RWPE2 (cell line): ENCODE measurements around the gene PCDHGB6.

Experiments
- ATAC-seq: fragments of 200-7000 bp; cut with Tn5 transposase; 3 replicates; pipeline ENCODE4 v1.9.1; 2021; ENCODE audit warnings: low read depth
- DNase-seq: peaks from one replicate; pipeline ENCODE4 v3.0.0-alpha.2; 2020; ENCODE audit warnings: low spot score
- H3K27ac ChIP-seq: fragments of 450-650 bp; 2 replicates; pipeline ENCODE4 v1.5.1; 2017; ENCODE audit warnings: mild to moderate bottlenecking; ENCODE audit not compliant: poor library complexity, severe bottlenecking
- H3K27me3 ChIP-seq: fragments of 250-450 bp; sonication (Bioruptor Pico); 2 replicates; pipeline ENCODE4 v1.5.1; 2021; ENCODE audit warnings: mild to moderate bottlenecking, moderate library complexity; ENCODE audit not compliant: insufficient read depth, poor library complexity, severe bottlenecking
- H3K36me3 ChIP-seq: fragments of 250-450 bp; sonication (Bioruptor Pico); 2 replicates; pipeline ENCODE4 v1.5.1; 2020; ENCODE audit warnings: low read depth, mild to moderate bottlenecking, moderate library complexity
- H3K4me1 ChIP-seq: fragments of 250-450 bp; sonication (Bioruptor Pico); 2 replicates; pipeline ENCODE4 v1.5.1; 2021; ENCODE audit warnings: mild to moderate bottlenecking, moderate library complexity; ENCODE audit not compliant: insufficient read depth, poor library complexity, severe bottlenecking
- H3K4me3 ChIP-seq: fragments of 250-450 bp; sonication (Bioruptor Pico); 2 replicates; pipeline ENCODE4 v1.5.1; 2021; ENCODE audit warnings: mild to moderate bottlenecking, moderate library complexity; ENCODE audit not compliant: severe bottlenecking
- H3K9me3 ChIP-seq: fragments of 250-450 bp; sonication (Bioruptor Pico); 2 replicates; pipeline ENCODE4 v1.5.1; 2021; ENCODE audit warnings: mild to moderate bottlenecking, moderate library complexity; ENCODE audit not compliant: severe bottlenecking
- CTCF ChIP-seq: fragments of 450-650 bp; IDR thresholded peaks from one replicate; pipeline ENCODE4 v1.5.1; 2017; ENCODE audit warnings: mild to moderate bottlenecking, moderate library complexity; ENCODE audit not compliant: poor library complexity, severe bottlenecking

PCDHGB6 gene

GRCh38 chr5:141363952-141364660, 43.7 kb upstream of the PCDHGB6 start, which contains the start of gene PCDHGA5:
Gene PCDHGA5 (plus strand): TSS chr5:141364162. CDS start chr5:141364331, 169 bp downstream.
- no peaks in the 10 kb centered on the region for H3K36me3 ChIP-seq
- DNase-seq (no peak), ATAC-seq (no peak)
- no peak for TF ChIP-seq CTCF
- peaks cover 3% of the 10 kb centered on the region for H3K4me1 ChIP-seq
- H3K4me3 ChIP-seq: no peak within 1 kb of the TSS
- no peak within 1 kb of the TSS for H3K27ac ChIP-seq
- peaks cover 97% of the 10 kb centered on the region for H3K27me3 ChIP-seq
- peaks cover 18% of the 10 kb centered on the region for H3K9me3 ChIP-seq

DNA sequence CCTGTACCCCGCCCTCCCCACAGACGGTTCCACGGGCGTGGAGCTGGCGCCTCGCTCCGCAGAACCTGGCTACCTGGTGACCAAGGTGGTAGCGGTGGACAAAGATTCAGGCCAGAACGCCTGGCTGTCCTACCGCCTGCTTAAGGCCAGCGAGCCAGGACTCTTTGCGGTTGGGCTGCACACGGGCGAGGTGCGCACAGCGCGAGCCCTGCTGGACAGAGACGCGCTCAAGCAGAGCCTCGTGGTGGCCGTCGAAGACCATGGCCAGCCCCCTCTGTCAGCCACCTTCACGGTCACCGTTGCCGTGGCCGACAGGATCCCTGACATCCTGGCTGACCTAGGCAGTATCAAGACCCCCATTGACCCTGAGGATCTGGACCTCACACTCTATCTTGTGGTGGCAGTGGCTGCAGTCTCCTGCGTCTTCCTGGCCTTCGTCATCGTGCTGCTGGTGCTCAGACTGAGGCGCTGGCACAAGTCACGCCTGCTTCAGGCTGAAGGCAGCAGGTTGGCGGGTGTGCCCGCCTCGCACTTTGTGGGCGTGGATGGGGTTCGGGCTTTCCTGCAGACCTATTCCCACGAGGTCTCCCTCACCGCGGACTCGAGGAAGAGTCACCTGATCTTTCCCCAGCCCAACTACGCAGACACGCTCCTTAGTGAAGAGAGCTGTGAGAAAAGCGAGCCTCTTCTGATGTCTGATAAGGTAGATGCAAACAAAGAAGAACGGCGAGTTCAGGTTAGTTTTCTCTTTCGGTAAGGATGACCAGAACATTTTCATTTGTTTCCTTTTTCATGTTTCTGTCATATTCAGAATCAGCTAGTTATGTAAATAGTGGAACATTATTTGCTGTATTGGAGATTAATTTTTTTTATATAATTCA, 41.6 kb upstream of the PCDHGB6 start:
- ATAC-seq (no peak), DNase-seq (no peak)
- Histone ChIP-seq H3K9me3 (peaks cover 18% of the 10 kb centered on the region), H3K4me1 (no peaks in the 10 kb centered on the region), H3K27me3 (peaks cover 97% of the 10 kb centered on the region), H3K27ac (no peak overlapping the region), H3K36me3 (no peaks in the 10 kb centered on the region), H3K4me3 (no peak overlapping the region)
- TF ChIP-seq CTCF: no peak

DNA sequence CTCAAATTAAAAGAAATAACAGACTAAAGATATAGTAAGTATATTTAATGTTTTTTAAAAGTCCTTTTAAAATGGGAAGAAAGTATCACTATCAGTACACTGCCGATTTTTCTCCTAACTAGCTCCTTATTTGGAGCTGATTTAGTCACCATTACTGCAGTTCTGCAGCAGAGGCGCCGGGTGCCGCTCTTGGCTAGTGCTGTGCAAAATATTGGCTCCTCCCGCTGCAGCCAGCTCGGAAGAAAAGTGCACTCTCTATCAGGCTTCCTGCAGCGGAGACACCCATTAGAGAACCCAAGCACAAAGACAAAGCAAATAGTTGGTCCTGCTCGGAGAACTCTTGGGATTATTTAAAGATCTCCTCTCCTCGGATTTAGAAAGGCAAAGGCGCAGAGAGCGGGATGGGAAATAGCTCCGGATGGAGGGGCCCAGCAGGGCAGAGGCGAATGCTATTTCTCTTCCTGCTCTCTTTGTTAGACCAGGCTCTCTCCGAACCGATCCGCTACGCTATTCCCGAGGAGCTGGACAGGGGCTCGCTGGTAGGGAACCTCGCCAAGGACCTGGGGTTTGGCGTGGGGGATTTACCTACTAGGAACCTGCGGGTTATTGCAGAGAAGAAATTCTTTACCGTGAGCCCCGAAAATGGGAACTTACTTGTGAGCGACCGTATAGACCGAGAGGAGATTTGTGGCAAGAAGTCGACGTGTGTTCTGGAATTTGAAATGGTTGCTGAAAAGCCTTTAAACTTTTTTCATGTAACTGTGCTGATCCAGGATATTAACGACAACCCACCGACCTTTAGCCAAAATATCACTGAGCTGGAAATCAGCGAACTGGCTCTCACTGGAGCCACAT, 37.6 kb upstream of the PCDHGB6 start, which contains the start of gene PCDHGB3:
Gene PCDHGB3, plus strand, starts transcription at position 249 of the 855 bp plus-strand sequence. Its CDS starts 153 bp downstream, at position 402.
- H3K27ac ChIP-seq: no peak within 1 kb of the TSS
- H3K27me3 ChIP-seq: peaks cover 82% of the 10 kb centered on the region
- no peaks in the 10 kb centered on the region for H3K36me3 ChIP-seq
- TF ChIP-seq CTCF: peak; percentile 57
- ATAC-seq: peak; percentile 75
- H3K4me1 ChIP-seq: no peaks in the 10 kb centered on the region
- no peak for DNase-seq
- no peak within 1 kb of the TSS for H3K4me3 ChIP-seq
- peaks cover 2% of the 10 kb centered on the region for H3K9me3 ChIP-seq

- DNase-seq: no peak
These were observed 36.0 kb upstream of the PCDHGB6 start for GRCh38 chr5:141371572-141372475.

More at GRCh38 chr5:141371572-141372475, 36.0 kb upstream of the PCDHGB6 start:
- Histone ChIP-seq H3K36me3 (no peaks in the 10 kb centered on the region), H3K4me1 (no peaks in the 10 kb centered on the region), H3K4me3 (no peak overlapping the region), H3K9me3 (no peaks in the 10 kb centered on the region), H3K27me3 (peaks cover 66% of the 10 kb centered on the region), H3K27ac (no peak overlapping the region)
- TF ChIP-seq CTCF: no peak
- ATAC-seq: no peak
